Skeletal muscle tissue (tissue), 4 donors: ENCODE results near the gene UNK. TPM values are rescaled to one million over a fixed set of nuclear protein-coding genes. Genes with fewer than 3 reads are reported as not detected.
"Not testable (repeated sequence)": the region's sequence is repeated elsewhere in the genome, so short reads cannot be mapped to it uniquely, and the experiment has no call there.

Source experiments
- H3K27ac ChIP-seq: one replicate; pipeline ENCODE4 v1.7.0; 2013; ENCODE audit warnings: mild to moderate bottlenecking, low read depth, low read length, inconsistent platforms
- H3K27me3 ChIP-seq, 3 donors: one replicate each; pipeline ENCODE4 v1.7.0; 2013; ENCODE audit warnings: low read length in 3 of 3; ENCODE audit not compliant: control insufficient read depth in 3 of 3, insufficient read depth in 3 of 3
- H3K36me3 ChIP-seq, 3 donors: one replicate each; pipeline ENCODE4 v1.7.0; 2013; ENCODE audit warnings: low read length in 3 of 3; ENCODE audit not compliant: control insufficient read depth in 3 of 3, insufficient read depth in 3 of 3
- H3K4me1 ChIP-seq, 3 donors: one replicate each; pipeline ENCODE4 v1.7.0; 2013; ENCODE audit warnings: low read length in 3 of 3, mild to moderate bottlenecking in 3 of 3; ENCODE audit not compliant: control insufficient read depth in 3 of 3, insufficient read depth in 3 of 3
- H3K4me3 ChIP-seq, 3 donors: one replicate each; pipeline ENCODE4 v1.7.0; 2013; ENCODE audit warnings: low read length in 3 of 3
- H3K9ac ChIP-seq, 3 donors: one replicate each; pipeline ENCODE4 v1.7.0; 2013; ENCODE audit warnings: low read length in 3 of 3, mild to moderate bottlenecking in 3 of 3, moderate library complexity in 2 of 3, low read depth in 1 of 3
- H3K9me3 ChIP-seq, 3 donors: one replicate each; pipeline ENCODE4 v1.7.0; 2013; ENCODE audit warnings: low read length in 3 of 3; ENCODE audit not compliant: control insufficient read depth in 3 of 3
- total RNA-seq: library from RNA; depleted of rRNA; stranded (reverse); fragments of >200 nt; gene quantifications from one replicate; pipeline ENCODE4 v1.2.3, GENCODE V29; 2014
- donor health status: Osteomylitis.

The UNK gene
- total RNA-seq, 1 donor from 2014 or later = 15.7 TPM

- peak overlapping the region; percentile 38 for H3K27ac ChIP-seq
- H3K36me3 ChIP-seq = peaks cover 54 to 55% (median 54%) of the 10 kb centered on the region in 3 donors
- no peaks in the 10 kb centered on the region for H3K9me3 ChIP-seq
- peak overlapping the region in 1 of 3 donors; percentile 14 for H3K4me3 ChIP-seq
- H3K4me1 ChIP-seq = peaks cover 46 to 71% (median 63%) of the 10 kb centered on the region in 3 donors
- peak overlapping the region in 1 of 3 donors; percentile 45 for H3K9ac ChIP-seq
- no peaks in the 10 kb centered on the region for H3K27me3 ChIP-seq
Observed at GRCh38 chr17:75847614-75848522, 63.3 kb downstream of the UNK start.

GRCh38 chr17:75848523-75849278 is 64.1 kb downstream of the UNK start:
- Histone ChIP-seq H3K36me3 (peaks cover 54 to 55% (median 54%) of the 10 kb centered on the region in 3 donors), H3K27me3 (no peaks in the 10 kb centered on the region), H3K9me3 (no peaks in the 10 kb centered on the region), H3K4me1 (peaks cover 52 to 80% (median 70%) of the 10 kb centered on the region in 3 donors), H3K4me3 (peak overlapping the region in 1 of 3 donors; percentile 14), H3K9ac (peak overlapping the region in 1 of 3 donors; percentile 47), H3K27ac (peak overlapping the region; percentile 71)

DNA sequence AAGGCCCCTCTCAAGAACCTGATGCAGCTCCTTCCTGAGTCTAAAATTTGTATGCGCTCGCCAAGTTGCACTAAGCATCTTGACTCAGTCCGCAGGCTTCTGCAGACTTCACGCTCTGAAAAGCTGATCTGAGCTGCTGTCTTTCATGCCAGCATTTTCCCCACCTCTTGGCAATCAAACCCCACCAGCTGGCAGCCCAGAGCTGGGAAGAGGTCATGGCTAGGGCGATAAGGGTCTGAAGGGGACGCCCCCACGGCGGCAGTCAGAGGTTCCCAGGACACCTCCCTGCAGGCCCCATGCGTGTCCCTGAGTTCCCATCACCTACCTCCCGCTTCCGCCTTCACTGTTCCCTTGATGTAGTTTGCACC is 64.7 kb downstream of the UNK start:
- peaks cover 57 to 85% (median 74%) of the 10 kb centered on the region in 3 donors for H3K4me1 ChIP-seq
- no peak overlapping the region for H3K4me3 ChIP-seq
- peaks cover 54 to 55% (median 54%) of the 10 kb centered on the region in 3 donors for H3K36me3 ChIP-seq
- H3K9me3 ChIP-seq = no peaks in the 10 kb centered on the region
- peak overlapping the region in 1 of 3 donors; percentile 50 for H3K9ac ChIP-seq
- no peaks in the 10 kb centered on the region for H3K27me3 ChIP-seq
- H3K27ac ChIP-seq = peak overlapping the region; percentile 71

DNA sequence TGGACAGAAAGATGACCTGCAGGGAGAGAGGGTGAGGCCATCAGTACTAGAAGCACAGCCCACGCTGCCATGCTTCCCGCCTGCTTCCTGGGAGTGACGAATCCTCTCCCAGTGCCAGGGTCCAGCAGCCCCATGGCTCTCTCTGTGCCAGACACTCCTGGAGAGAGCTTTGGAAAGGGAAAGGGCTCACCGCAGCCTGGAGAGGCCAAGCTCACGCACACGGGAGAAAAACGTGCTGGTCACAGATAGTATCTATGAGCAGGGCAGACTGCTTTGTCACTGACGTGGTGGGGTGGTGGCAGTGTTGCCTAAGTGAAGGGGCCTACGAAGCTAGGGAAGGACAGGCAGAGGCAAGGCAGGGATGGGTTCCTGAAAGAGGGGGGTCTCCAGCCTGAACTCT is 65.1 kb downstream of the UNK start:
- no peaks in the 10 kb centered on the region for H3K9me3 ChIP-seq
- H3K4me3 ChIP-seq = no peak overlapping the region
- H3K36me3 ChIP-seq = peaks cover 54 to 55% (median 54%) of the 10 kb centered on the region in 3 donors
- H3K27ac ChIP-seq = peak overlapping the region; percentile 71
- H3K9ac ChIP-seq = peak overlapping the region in 1 of 3 donors; percentile 50
- no peaks in the 10 kb centered on the region for H3K27me3 ChIP-seq
- H3K4me1 ChIP-seq = peaks cover 60 to 88% (median 77%) of the 10 kb centered on the region in 3 donors

GRCh38 chr17:75850928-75851692 is 66.5 kb downstream of the UNK start:
- no peaks in the 10 kb centered on the region for H3K27me3 ChIP-seq
- peaks cover 48 to 79% (median 65%) of the 10 kb centered on the region in 3 donors for H3K4me1 ChIP-seq
- H3K4me3 ChIP-seq = peak overlapping the region in 1 of 3 donors; percentile 29
- H3K36me3 ChIP-seq = peaks cover 50 to 51% (median 51%) of the 10 kb centered on the region in 3 donors
- H3K27ac ChIP-seq = peak overlapping the region; percentile 71
- peak overlapping the region in 2 of 3 donors; percentile 2 to 71 for H3K9ac ChIP-seq
- no peaks in the 10 kb centered on the region for H3K9me3 ChIP-seq

- H3K4me1 ChIP-seq = peaks cover 51 to 77% (median 65%) of the 10 kb centered on the region in 3 donors
- H3K27ac ChIP-seq = peak overlapping the region; percentile 71
- H3K36me3 ChIP-seq = peaks cover 45 to 46% (median 46%) of the 10 kb centered on the region in 3 donors
- H3K27me3 ChIP-seq, H3K9me3 ChIP-seq, H3K4me3 ChIP-seq: not testable (repeated sequence)
- peak overlapping the region in 2 of 3 donors; percentile 2 to 71 for H3K9ac ChIP-seq
Observed at GRCh38 chr17:75851693-75851991, 67.0 kb downstream of the UNK start.

- peaks cover 46 to 60% (median 50%) of the 10 kb centered on the region in 3 donors for H3K4me1 ChIP-seq
- H3K9ac ChIP-seq = peak overlapping the region in 2 of 3 donors; percentile 86 to 88
- H3K9me3 ChIP-seq = no peaks in the 10 kb centered on the region
- H3K27ac ChIP-seq = peak overlapping the region; percentile 98
- no peaks in the 10 kb centered on the region for H3K27me3 ChIP-seq
- peak overlapping the region in 2 of 3 donors; percentile 38 to 41 for H3K4me3 ChIP-seq
- H3K36me3 ChIP-seq = peaks cover 27 to 29% (median 28%) of the 10 kb centered on the region in 3 donors
Observed at GRCh38 chr17:75853433-75853832, 68.8 kb downstream of the UNK start.

DNA sequence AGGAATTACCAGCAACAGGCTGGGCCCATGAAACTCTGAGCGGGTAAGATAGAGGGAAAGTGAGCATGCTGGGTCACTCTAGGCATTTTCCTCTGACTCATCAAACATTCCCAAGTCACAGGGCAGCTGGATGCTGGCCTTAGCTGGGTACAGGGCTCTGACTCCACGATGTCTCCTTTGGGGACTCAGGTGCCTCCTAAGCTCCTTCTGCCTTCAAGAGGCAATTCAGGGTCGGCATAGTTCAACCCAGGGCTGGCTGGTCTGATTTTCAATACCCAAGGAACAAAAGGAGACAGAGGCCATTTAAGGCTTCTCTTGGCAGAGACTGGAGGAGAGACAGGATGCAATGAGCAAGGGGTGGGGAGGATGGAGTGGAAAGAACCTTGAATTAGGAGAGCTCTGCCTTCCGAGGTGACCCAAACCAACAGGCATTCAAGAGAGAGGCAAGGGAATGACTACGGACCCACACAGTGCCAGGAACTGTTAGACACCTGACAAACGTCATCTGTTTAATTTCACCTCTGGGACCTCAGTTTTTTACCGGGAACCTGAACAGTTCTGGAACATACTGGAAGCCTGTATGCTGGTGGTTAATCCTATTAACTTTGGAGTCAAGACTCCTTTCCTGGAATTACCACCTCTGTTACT is 69.6 kb downstream of the UNK start:
- no peaks in the 10 kb centered on the region for H3K27me3 ChIP-seq
- peak overlapping the region; percentile 79 to 86 (median 82) for H3K4me3 ChIP-seq
- H3K36me3 ChIP-seq = peaks cover 19 to 21% (median 20%) of the 10 kb centered on the region in 3 donors
- H3K27ac ChIP-seq = peak overlapping the region; percentile 98
- H3K9me3 ChIP-seq = no peaks in the 10 kb centered on the region
- H3K9ac ChIP-seq = peak overlapping the region; percentile 77 to 88 (median 86)
- peaks cover 45 to 53% (median 45%) of the 10 kb centered on the region in 3 donors for H3K4me1 ChIP-seq

- H3K4me1 ChIP-seq = peaks cover 38 to 46% (median 39%) of the 10 kb centered on the region in 3 donors
Observed at GRCh38 chr17:75854881-75855309, 70.3 kb downstream of the UNK start.

More at GRCh38 chr17:75854881-75855309, 70.3 kb downstream of the UNK start:
- peak overlapping the region; percentile 98 for H3K27ac ChIP-seq
- H3K27me3 ChIP-seq = no peaks in the 10 kb centered on the region
- H3K36me3 ChIP-seq = peaks cover 13 to 14% (median 13%) of the 10 kb centered on the region in 3 donors
- H3K9me3 ChIP-seq = no peaks in the 10 kb centered on the region
- H3K9ac ChIP-seq = peak overlapping the region; percentile 77 to 88 (median 86)
- peak overlapping the region; percentile 79 to 86 (median 82) for H3K4me3 ChIP-seq
